Keratinocyte (primary cell): ENCODE measurements around the gene ANTKMT.

Experiments used
- CTCF ChIP-seq, 3 experiments: IDR thresholded peaks in 1 of 3; conservative IDR thresholded peaks in 1 of 3; optimal IDR thresholded peaks in 1 of 3; 2 replicates in 2 of 3; 3 replicates in 1 of 3; pipeline versions ENCODE3 to v1.5.1; 2011; ENCODE audit warnings: low read length in 3 of 3, mild to moderate bottlenecking in 3 of 3, moderate library complexity in 2 of 3, control low read depth in 1 of 3, inconsistent platforms in 1 of 3; ENCODE audit not compliant: insufficient read depth in 2 of 3; ENCODE audit errors: extremely low read depth in 1 of 3
- EZH2 ChIP-seq: IDR thresholded peaks from one replicate; pipeline ENCODE4 v1.6.1; 2012; ENCODE audit warnings: inconsistent platforms, mild to moderate bottlenecking, low read length, moderate library complexity

DNA sequence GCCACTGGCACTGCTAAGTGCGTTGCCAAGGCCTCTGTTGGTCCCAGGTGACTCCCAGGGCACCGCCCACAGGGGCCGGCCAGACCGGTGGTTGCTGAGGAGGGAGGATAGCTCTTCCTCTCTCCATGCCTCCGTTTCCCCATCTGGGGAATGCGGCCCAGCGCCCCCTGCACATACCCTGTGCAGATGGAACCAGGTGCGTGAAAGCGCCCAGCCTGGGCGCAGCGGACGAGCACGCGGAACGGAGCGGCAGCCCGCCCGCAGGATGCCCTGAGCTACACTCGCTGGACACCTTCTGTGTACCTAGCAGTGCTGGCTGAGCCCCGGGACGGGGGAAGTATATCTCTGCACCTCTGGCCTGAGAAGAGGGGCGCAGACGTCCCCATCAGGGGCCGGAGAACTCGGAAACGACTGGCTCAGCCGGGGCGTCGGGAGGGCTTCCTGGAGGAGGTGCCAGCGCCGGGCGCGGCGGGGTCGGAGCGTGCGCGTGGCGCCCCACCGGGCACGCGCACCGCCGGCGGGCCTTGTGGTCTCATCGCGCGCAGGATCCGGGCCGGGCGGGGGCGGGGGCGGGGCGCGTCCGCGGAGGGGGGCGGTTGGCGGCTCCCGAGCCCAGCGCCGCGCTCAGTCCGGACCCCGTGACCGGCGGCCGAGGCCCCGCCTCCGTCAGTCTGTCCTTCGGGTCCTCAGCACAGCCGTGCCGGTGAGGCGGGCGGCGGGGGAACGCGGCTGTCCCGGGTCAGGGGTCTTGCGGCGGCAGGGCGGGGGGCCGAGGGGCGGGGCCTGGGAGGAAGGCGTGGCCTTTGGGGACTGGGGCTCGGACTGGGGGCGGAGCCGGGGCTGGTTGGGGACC, 5.7 kb downstream of the ANTKMT start, which contains the start of the genes CCDC78 and HAGHL:
- TF ChIP-seq CTCF (optimal IDR thresholded peaks at IDR 0.05 in 1 of 3, IDR thresholded peaks at IDR 0.05 in 1 of 3, conservative IDR thresholded peaks at IDR 0.05 in 1 of 3; ENCODE audit: extremely low read depth in 1 of 3, insufficient read depth in 2 of 3, low read length in 3 of 3) (no peak), EZH2 (no peak)
